Nephron (organoid): Measurements from ENCODE around the gene POC1B.

Source experiments
- H3K27ac Mint-ChIP-seq, 3 experiments: 2 replicates each; pipeline ENCODE4 v1.8.0; 2020; ENCODE audit warnings: mixed read lengths in 3 of 3, mild to moderate bottlenecking in 2 of 3, moderate library complexity in 1 of 3
- H3K27me3 Mint-ChIP-seq: 2 replicates; pipeline ENCODE4 v1.8.0; 2021; ENCODE audit warnings: low read depth, mild to moderate bottlenecking, moderate library complexity, mixed read lengths
- H3K36me3 Mint-ChIP-seq: 2 replicates; pipeline ENCODE4 v1.8.0; 2020; ENCODE audit warnings: low read depth, mixed read lengths
- H3K4me1 Mint-ChIP-seq: 2 replicates; pipeline ENCODE4 v1.8.0; 2020; ENCODE audit warnings: mixed read lengths
- H3K4me3 Mint-ChIP-seq, 3 experiments: 2 replicates each; pipeline ENCODE4 v1.8.0; 2020; ENCODE audit warnings: mild to moderate bottlenecking in 3 of 3, mixed read lengths in 3 of 3, moderate library complexity in 2 of 3
- H3K9me3 Mint-ChIP-seq: 2 replicates; pipeline ENCODE4 v1.8.0; 2020; ENCODE audit warnings: mixed read lengths
- CTCF ChIP-seq, 3 experiments: fragments of 200-600 bp; sonication (generic); IDR thresholded peaks; one replicate each; pipeline ENCODE4 v1.5.0; 2021; ENCODE audit warnings: antibody characterized with exemption in 3 of 3; ENCODE audit not compliant: unreplicated experiment in 3 of 3

POC1B gene

GRCh38 chr12:89501793-89502192 is 24.1 kb downstream of the POC1B start:
- no peaks in the 10 kb centered on the region for H3K4me1 Mint-ChIP-seq
- H3K27me3 Mint-ChIP-seq: no peaks in the 10 kb centered on the region
- H3K27ac Mint-ChIP-seq: no peak overlapping the region
- no peak overlapping the region for H3K4me3 Mint-ChIP-seq
- peaks cover 15% of the 10 kb centered on the region for H3K36me3 Mint-ChIP-seq
- H3K9me3 Mint-ChIP-seq: no peaks in the 10 kb centered on the region
- no peak for TF ChIP-seq CTCF (IDR thresholded peaks at IDR 0.05; ENCODE audit: unreplicated experiment in 3 of 3)

GRCh38 chr12:89499857-89500256 is 26.0 kb downstream of the POC1B start:
- Mint-ChIP-seq H3K9me3 (no peaks in the 10 kb centered on the region), H3K27me3 (no peaks in the 10 kb centered on the region), H3K4me3 (no peak overlapping the region), H3K4me1 (no peaks in the 10 kb centered on the region), H3K27ac (no peak overlapping the region), H3K36me3 (peaks cover 19% of the 10 kb centered on the region)
- no peak for TF ChIP-seq CTCF (IDR thresholded peaks at IDR 0.05; ENCODE audit: unreplicated experiment in 3 of 3)

- TF ChIP-seq CTCF (IDR thresholded peaks at IDR 0.05; ENCODE audit: unreplicated experiment in 3 of 3): no peak
- no peaks in the 10 kb centered on the region for H3K4me1 Mint-ChIP-seq
- H3K4me3 Mint-ChIP-seq: no peak overlapping the region
- peaks cover 18% of the 10 kb centered on the region for H3K36me3 Mint-ChIP-seq
- no peaks in the 10 kb centered on the region for H3K27me3 Mint-ChIP-seq
- H3K27ac Mint-ChIP-seq: no peak overlapping the region
- H3K9me3 Mint-ChIP-seq: no peaks in the 10 kb centered on the region
These were observed 28.4 kb downstream of the POC1B start for GRCh38 chr12:89497467-89497866.

- Mint-ChIP-seq H3K9me3 (no peaks in the 10 kb centered on the region), H3K27ac (no peak overlapping the region), H3K36me3 (peaks cover 14% of the 10 kb centered on the region)
These were observed 28.8 kb downstream of the POC1B start for GRCh38 chr12:89497005-89497404.

GRCh38 chr12:89494411-89495231 is 31.2 kb downstream of the POC1B start:
- TF ChIP-seq CTCF (IDR thresholded peaks at IDR 0.05; ENCODE audit: unreplicated experiment in 3 of 3): no peak
- Mint-ChIP-seq H3K4me1 (no peaks in the 10 kb centered on the region), H3K27ac (no peak overlapping the region), H3K27me3 (no peaks in the 10 kb centered on the region), H3K4me3 (no peak overlapping the region), H3K36me3 (peaks cover 16% of the 10 kb centered on the region), H3K9me3 (no peaks in the 10 kb centered on the region)

More at GRCh38 chr12:89497005-89497404, 28.8 kb downstream of the POC1B start:
- no peaks in the 10 kb centered on the region for H3K4me1 Mint-ChIP-seq
- no peak overlapping the region for H3K4me3 Mint-ChIP-seq
- TF ChIP-seq CTCF (IDR thresholded peaks at IDR 0.05; ENCODE audit: unreplicated experiment in 3 of 3): no peak
- no peaks in the 10 kb centered on the region for H3K27me3 Mint-ChIP-seq
